NOMO-1 treated with DMSO at 0.1 percent for 48 hours (cell line): ENCODE results near the gene PRRC2B.
"Not testable (repeated sequence)": the region's sequence is repeated elsewhere in the genome, so short reads cannot be mapped to it uniquely, and the experiment has no call there.

ENCODE experiments used
- DNase-seq: peaks from one replicate; lab custom pipeline; 2025; ENCODE audit not compliant: unreplicated experiment; lab: John Stamatoyannopoulos, UW

The PRRC2B gene

GRCh38 chr9:131529597-131530545, 136.0 kb downstream of the PRRC2B start:
- no peak for DNase-seq

GRCh38 chr9:131530546-131530919, 136.6 kb downstream of the PRRC2B start:
- peak; percentile 8 for DNase-seq

DNA sequence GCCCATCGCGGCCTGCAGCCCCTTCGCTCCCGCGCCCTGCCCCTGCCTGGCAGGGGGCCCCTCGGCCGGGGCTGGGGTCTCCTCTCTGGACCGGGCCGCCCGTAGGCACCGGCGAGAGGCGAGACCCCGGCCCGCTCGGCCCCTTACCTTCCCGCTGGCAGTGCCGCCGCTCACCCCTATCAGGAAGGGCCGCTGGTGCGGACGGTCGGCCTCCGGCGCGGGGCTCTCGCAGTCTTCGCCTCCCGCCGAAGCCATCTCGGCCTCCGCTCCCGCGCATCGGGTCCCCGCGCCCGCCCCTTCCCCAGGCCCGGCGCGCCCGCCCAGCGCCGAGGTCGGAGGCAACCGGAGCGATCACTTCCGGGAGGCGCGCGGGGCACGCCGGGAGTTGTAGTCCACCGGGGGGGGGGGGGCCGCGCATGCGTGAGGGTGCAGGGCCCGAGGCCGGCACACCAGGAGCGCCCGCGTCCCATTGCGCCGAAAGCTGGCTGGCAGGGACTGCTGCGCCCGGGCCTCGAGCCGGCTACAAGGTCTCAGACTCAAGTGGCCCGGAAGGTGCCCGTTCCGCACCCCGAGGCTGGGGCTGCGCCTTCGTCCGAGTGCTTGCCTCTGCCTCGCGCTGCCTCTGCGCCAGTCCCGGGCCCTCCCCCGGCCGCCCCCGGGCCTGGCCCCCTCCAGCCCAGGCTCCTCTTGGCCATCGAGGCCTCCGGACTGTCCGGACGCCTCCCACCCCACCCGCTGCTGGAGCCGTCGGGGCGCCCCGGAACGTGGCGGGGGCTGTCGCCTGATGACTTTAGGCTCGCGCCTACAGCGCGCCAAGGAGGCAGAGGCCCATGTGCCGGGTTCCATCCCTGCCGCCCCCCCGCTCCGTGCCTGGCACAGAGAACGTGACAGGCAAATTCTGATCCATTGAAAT, 137.3 kb downstream of the PRRC2B start, which contains the start of gene UCK1:
Gene UCK1 (minus strand): TSS at position 344 of the 913 bp plus-strand sequence. CDS start 89 bp downstream, at position 255.
- DNase-seq = peak; percentile 59

DNA sequence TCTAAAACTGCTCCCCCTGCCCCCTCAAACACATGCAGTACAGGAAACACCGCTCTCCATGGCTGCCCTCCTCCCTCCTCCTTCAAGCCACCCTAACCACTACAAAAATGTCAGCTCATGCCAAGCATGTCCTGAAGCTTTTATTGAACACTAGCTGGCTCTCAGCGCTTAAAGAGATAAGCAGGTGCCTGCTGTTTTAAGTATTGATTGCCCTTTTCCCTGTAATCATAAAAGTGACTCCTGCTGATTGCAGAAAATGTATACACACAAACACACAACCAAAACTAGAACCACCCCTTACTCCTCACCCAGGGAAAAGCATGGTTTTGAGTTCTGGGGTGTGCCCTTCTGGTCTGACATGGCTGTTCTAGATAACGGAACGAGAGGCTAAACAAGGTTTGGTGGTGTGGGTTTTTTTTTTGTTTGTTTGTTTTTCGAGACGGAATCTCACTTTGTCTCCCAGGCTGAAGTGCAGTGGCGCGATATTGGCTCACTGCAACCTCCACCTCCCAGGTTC, 140.9 kb downstream of the PRRC2B start:
- no peak for DNase-seq

GRCh38 chr9:131537946-131538345, 144.1 kb downstream of the PRRC2B start:
- no peak for DNase-seq

DNA sequence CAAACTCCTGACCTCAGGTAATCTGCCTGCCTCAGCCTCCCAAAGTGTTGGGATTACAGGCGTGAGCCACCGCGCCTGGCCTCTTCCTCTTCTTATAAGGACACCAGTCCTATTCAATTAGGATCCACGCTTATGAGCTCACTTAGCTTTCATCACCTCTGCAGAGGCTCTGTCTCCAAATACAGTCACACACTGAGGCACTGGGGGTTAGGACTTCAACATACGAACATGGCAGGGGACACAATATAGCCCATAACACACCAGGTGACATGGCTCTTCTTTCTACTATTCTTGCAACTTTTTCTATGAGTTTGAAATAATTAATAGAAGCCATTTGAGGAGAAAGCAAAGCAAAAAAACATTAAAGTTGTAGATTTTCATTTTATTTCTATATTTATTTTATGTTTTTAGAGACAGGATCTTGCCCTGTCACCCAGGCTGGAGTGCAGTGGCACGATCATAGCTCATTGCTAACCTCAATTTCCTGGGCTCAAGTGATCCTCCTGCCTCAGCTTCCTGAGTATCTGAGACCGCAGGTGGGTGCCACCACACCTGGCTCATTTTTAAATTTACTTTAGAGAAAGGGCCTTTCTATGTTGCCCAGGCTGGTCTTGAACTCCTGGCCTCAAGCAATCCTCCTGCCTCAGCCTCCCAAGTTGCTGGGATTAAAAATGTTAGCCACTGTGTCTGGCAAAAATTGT, 145.5 kb downstream of the PRRC2B start:
- no peak for DNase-seq

GRCh38 chr9:131543141-131543540, 149.3 kb downstream of the PRRC2B start:
- no peak for DNase-seq

- no peak for DNase-seq
These were observed 151.3 kb downstream of the PRRC2B start, which contains the start of gene PRRT1B for GRCh38 chr9:131545003-131545785. TSS of gene PRRT1B (plus strand) at chr9:131545523. CDS start at chr9:131545616, 93 bp downstream.

- no peak for DNase-seq
These were observed 152.0 kb downstream of the PRRC2B start for GRCh38 chr9:131545786-131546335.

DNA sequence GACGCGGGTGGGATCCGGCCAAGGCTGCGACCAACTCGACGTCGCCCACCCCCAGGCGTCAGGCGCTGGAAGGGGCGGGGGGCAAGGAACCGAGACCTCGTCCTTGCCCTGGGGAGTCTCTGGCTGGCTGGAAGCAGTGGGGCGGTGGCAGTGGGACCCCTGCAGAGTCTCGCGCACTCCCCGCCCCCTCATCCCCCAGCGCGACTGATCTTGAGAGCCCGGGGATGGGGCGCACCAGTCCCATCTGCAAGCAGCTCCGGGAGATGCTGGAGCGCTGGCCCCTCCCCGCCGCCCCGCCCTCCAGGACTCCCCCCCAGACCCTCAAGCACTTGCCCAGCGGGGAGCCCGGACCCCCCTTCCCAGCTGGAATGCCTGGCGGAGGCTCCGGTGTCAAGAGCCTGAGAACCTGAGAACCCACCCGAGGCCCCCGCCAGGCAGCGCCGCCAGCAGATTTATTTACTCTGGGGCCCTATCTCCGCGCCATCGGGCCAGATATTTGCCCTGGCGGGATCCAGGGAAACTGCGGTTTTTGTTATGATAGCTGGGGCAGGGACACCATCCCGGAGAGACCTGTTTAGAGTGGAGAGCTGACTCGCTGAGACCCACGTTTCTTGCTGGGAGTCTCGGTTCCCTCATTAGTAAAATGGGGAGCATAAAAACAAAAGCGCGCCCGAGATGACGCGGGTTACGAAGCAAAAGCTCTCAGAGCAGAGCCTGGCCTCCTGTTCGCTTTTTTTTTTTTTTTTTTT, 152.6 kb downstream of the PRRC2B start:
- DNase-seq = no peak

DNA sequence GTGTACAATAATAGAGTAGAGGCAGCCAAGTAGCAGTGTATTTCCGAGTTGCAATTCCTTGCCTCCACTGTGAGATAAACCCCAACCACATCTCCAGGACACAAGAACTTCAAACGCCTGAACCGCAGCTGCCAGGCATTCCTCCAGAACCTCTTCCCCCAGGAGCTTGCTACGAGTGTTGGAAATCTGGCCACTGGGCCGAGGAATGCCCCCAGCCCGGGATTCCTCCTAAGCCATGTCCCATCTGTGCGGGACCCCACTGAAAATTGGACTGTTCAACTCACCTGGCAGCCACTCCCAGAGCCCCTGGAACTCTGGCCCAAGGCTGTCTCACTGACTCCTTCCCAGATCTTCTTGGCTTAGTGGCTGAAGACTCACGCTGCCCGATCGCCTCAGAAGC, 155.3 kb downstream of the PRRC2B start:
- not testable (repeated sequence) for DNase-seq
